OCI-LY3 (cell line): ENCODE measurements around the gene TCL1A.

Experiments
- H2AFZ ChIP-seq: fragments of 200-600, 300-600 bp; shearing (Covaris generic); 2 replicates; pipeline ENCODE4 v1.6.0; 2014; ENCODE audit warnings: antibody characterized with exemption, low read depth, low read length
- H3K27ac ChIP-seq: fragments of 200-600, 300-600 bp; sonication (generic); 2 replicates; pipeline ENCODE4 v1.5.1; 2014; ENCODE audit warnings: mild to moderate bottlenecking, low read length, moderate library complexity, mixed read lengths
- H3K27me3 ChIP-seq: fragments of 200-600, 300-600 bp; sonication (generic); 2 replicates; pipeline ENCODE4 v1.6.1; 2014; ENCODE audit warnings: low read depth, low read length, mixed read lengths
- H3K36me3 ChIP-seq: fragments of 200-600, 300-600 bp; sonication (generic); replicated peaks from 2 replicates; pipeline ENCODE3; 2014; ENCODE audit warnings: low read depth, low read length, mixed read lengths
- H3K4me1 ChIP-seq: fragments of 300-600, 200-600 bp; sonication (generic); 2 replicates; pipeline ENCODE4 v1.6.1; 2014; ENCODE audit warnings: low read length, mixed read lengths
- H3K4me2 ChIP-seq: fragments of 200-600, 300-600 bp; sonication (generic); 2 replicates; pipeline ENCODE4 v1.6.1; 2014; ENCODE audit warnings: low read length, mixed read lengths
- H3K4me3 ChIP-seq: fragments of 300-600, 200-600 bp; sonication (generic); 2 replicates; pipeline ENCODE4 v1.5.1; 2014; ENCODE audit warnings: antibody characterized with exemption, mild to moderate bottlenecking, low read length, moderate library complexity
- H3K79me2 ChIP-seq: fragments of 300-600, 200-600 bp; shearing (Covaris generic); 2 replicates; pipeline ENCODE4 v1.6.1; 2014; ENCODE audit warnings: mild to moderate bottlenecking, low read length, mixed read lengths
- H3K9ac ChIP-seq: fragments of 300-600, 200-600 bp; shearing (Covaris generic); 2 replicates; pipeline ENCODE4 v1.6.0; 2014; ENCODE audit warnings: mild to moderate bottlenecking, low read length, moderate library complexity
- H3K9me3 ChIP-seq: fragments of 200-600, 300-600 bp; shearing (Covaris generic); 2 replicates; pipeline ENCODE4 v1.6.1; 2014; ENCODE audit warnings: low read length, mixed read lengths; ENCODE audit not compliant: insufficient read depth
- H4K20me1 ChIP-seq: fragments of 200-600, 300-600 bp; sonication (generic); 2 replicates; pipeline ENCODE4 v1.6.1; 2016; ENCODE audit warnings: low read length, mixed read lengths; ENCODE audit not compliant: insufficient read depth
- CTCF ChIP-seq: fragments of 200-600, 300-600 bp; sonication (generic); IDR thresholded peaks from 2 replicates; pipeline ENCODE4 v1.5.1; 2014; ENCODE audit warnings: antibody characterized with exemption, low read length, low read depth
- EZH2phosphoT487 ChIP-seq: fragments of 200-600 bp; shearing (Covaris generic); IDR thresholded peaks from 2 replicates; pipeline ENCODE4 v1.6.1; 2018; ENCODE audit warnings: antibody characterized with exemption, mixed run types, low read depth

Gene TCL1A

GRCh38 chr14:95664546-95664945, 49.4 kb downstream of the TCL1A start:
- Histone ChIP-seq H3K9me3 (peaks cover 10% of the 10 kb centered on the region; the same call in 1 of the 2 replicates), H3K9ac (no peak overlapping the region), H3K4me1 (peaks cover 61% of the 10 kb centered on the region), H3K4me3 (no peak overlapping the region), H4K20me1 (no peaks in the 10 kb centered on the region), H3K4me2 (peak overlapping the region; percentile 61; the same call in 1 of the 2 replicates), H3K27ac (peak overlapping the region; percentile 37), H2AFZ (peak overlapping the region; percentile 4; the same call in 1 of the 2 replicates), H3K36me3 (no peaks in the 10 kb centered on the region), H3K79me2 (no peaks in the 10 kb centered on the region), H3K27me3 (peaks cover 12% of the 10 kb centered on the region)
- TF ChIP-seq CTCF (no peak), EZH2phosphoT487 (no peak)

- peaks cover 61% of the 10 kb centered on the region for H3K4me1 ChIP-seq
- H3K9me3 ChIP-seq: peaks cover 10% of the 10 kb centered on the region; the same call in 1 of the 2 replicates
- peaks cover 12% of the 10 kb centered on the region for H3K27me3 ChIP-seq
- H3K9ac ChIP-seq: no peak overlapping the region
- no peaks in the 10 kb centered on the region for H3K36me3 ChIP-seq
- no peaks in the 10 kb centered on the region for H4K20me1 ChIP-seq
- H2AFZ ChIP-seq: peak overlapping the region; percentile 4; the same call in 1 of the 2 replicates
- H3K4me2 ChIP-seq: no peak overlapping the region; the same call in 1 of the 2 replicates
- H3K27ac ChIP-seq: peak overlapping the region; percentile 37
- no peaks in the 10 kb centered on the region for H3K79me2 ChIP-seq
- no peak overlapping the region for H3K4me3 ChIP-seq
- TF ChIP-seq CTCF (no peak), EZH2phosphoT487 (no peak)
Observed at GRCh38 chr14:95664066-95664465, 49.9 kb downstream of the TCL1A start.

- peak overlapping the region; percentile 51 for H3K4me3 ChIP-seq
- TF ChIP-seq EZH2phosphoT487 (no peak), CTCF (no peak)
- no peaks in the 10 kb centered on the region for H3K79me2 ChIP-seq
- H3K9ac ChIP-seq: peak overlapping the region; percentile 45; the same call in 1 of the 2 replicates
- no peaks in the 10 kb centered on the region for H3K36me3 ChIP-seq
- H3K27ac ChIP-seq: peak overlapping the region; percentile 68
- H3K4me1 ChIP-seq: peaks cover 61% of the 10 kb centered on the region
- H4K20me1 ChIP-seq: no peaks in the 10 kb centered on the region
- H2AFZ ChIP-seq: peak overlapping the region; percentile 81
- H3K4me2 ChIP-seq: peak overlapping the region; percentile 71
- H3K9me3 ChIP-seq: peaks cover 10% of the 10 kb centered on the region; the same call in 1 of the 2 replicates
- H3K27me3 ChIP-seq: peaks cover 12% of the 10 kb centered on the region
Observed at GRCh38 chr14:95663226-95663797, 50.6 kb downstream of the TCL1A start.

GRCh38 chr14:95662376-95663186, 51.3 kb downstream of the TCL1A start:
- peaks cover 12% of the 10 kb centered on the region for H3K27me3 ChIP-seq
- H3K9me3 ChIP-seq: peaks cover 10% of the 10 kb centered on the region; the same call in 1 of the 2 replicates
- no peaks in the 10 kb centered on the region for H4K20me1 ChIP-seq
- peak overlapping the region; percentile 51 for H3K4me3 ChIP-seq
- H3K27ac ChIP-seq: peak overlapping the region; percentile 68
- peak overlapping the region; percentile 81 for H2AFZ ChIP-seq
- peak overlapping the region; percentile 45; the same call in 1 of the 2 replicates for H3K9ac ChIP-seq
- TF ChIP-seq CTCF (no peak), EZH2phosphoT487 (no peak)
- H3K4me2 ChIP-seq: peak overlapping the region; percentile 71
- no peaks in the 10 kb centered on the region for H3K36me3 ChIP-seq
- H3K79me2 ChIP-seq: no peaks in the 10 kb centered on the region
- peaks cover 59% of the 10 kb centered on the region for H3K4me1 ChIP-seq
